OCI-LY3 (cell line): ENCODE results near the gene GALNT1.

Experiments used
- EZH2phosphoT487 ChIP-seq: fragments of 200-600 bp; shearing (Covaris generic); IDR thresholded peaks from 2 replicates; pipeline ENCODE4 v1.6.1; 2018; ENCODE audit warnings: antibody characterized with exemption, mixed run types, low read depth
- TF ChIP-seq, protein P1 (sequence below): fragments of 200-600, 300-600 bp; sonication (generic); IDR thresholded peaks from 2 replicates; pipeline ENCODE4 v1.5.1; 2014; ENCODE audit warnings: antibody characterized with exemption, low read length, low read depth

DNA sequence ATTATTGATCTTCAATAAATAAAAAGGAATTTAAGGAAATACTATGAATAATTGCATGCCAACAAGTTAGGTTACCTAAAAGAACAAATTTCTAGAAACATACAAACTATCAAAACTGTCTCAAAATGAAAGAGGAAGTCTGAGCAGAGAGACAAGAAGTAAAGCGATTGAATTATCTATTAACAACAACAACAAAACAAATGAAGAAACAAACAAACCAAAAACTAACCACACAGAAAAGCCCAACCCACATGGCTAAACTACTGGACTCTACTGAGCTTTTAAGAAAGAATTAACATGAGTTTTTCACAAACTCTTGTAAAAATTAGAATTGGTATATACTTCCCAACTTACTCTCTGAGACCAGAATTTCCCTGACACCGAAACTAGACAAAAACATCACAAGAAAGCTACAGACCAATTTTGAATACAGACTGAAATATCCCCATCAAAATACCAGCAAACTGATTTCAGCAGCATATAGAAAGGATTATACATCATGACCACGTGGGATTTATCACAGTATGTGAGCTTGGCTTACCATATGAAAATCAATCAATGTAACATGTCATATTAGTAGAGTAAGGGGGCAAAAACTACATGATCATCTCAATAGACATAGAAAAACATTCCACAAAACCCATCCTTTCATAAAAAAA lies 16.6 kb upstream of the GALNT1 start:
- TF ChIP-seq, protein P1, sequence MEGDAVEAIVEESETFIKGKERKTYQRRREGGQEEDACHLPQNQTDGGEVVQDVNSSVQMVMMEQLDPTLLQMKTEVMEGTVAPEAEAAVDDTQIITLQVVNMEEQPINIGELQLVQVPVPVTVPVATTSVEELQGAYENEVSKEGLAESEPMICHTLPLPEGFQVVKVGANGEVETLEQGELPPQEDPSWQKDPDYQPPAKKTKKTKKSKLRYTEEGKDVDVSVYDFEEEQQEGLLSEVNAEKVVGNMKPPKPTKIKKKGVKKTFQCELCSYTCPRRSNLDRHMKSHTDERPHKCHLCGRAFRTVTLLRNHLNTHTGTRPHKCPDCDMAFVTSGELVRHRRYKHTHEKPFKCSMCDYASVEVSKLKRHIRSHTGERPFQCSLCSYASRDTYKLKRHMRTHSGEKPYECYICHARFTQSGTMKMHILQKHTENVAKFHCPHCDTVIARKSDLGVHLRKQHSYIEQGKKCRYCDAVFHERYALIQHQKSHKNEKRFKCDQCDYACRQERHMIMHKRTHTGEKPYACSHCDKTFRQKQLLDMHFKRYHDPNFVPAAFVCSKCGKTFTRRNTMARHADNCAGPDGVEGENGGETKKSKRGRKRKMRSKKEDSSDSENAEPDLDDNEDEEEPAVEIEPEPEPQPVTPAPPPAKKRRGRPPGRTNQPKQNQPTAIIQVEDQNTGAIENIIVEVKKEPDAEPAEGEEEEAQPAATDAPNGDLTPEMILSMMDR, result no peak
- no peak for TF ChIP-seq EZH2phosphoT487
